ENCODE data around the gene SYNPO2. TPM values are rescaled to one million over a fixed set of nuclear protein-coding genes. Genes with fewer than 3 reads are reported as not detected.

The SYNPO2 gene
- total and polyA plus RNA-seq, 2 of the 8 experiments (the other 6 are each of a cell fraction or from before 2014, with no cell fraction given), result 0.50 to 4.2 TPM

DNA sequence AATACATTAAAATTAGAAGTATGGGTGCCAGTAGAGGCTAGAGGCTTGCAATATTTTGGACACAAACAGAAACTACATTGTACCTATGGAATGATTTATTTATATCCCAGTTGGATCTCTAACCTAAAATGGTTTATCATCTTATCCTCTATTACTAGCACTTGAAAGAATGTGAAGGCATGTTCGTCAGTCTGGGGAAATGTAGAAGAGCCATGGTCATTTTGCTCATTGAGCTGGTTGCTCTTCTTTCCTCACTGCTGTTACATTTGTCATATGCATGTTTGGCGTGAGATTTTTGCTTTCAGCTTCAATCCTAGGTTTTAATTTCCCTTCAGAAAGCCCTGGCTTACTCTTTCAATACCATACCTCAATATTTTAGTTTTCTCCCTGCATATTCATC, 164.6 kb downstream of the SYNPO2 start:
- Histone ChIP-seq H4K8ac (ENCODE audit: extremely low read depth, insufficient read depth, low read length) (no peak overlapping the region), H3K27ac (ENCODE audit: low read depth, low read length) (no peak overlapping the region), H2BK12ac (ENCODE audit: low read depth, low read length) (no peak overlapping the region), H3K4me1 (replicated peaks in 1 of 4; ENCODE audit: control insufficient read depth in 3 of 4, insufficient read depth in 4 of 4, low read length in 3 of 4) (no peaks in the 10 kb centered on the region), H3K36me3 (ENCODE audit: control insufficient read depth in 2 of 4, insufficient read depth in 4 of 4, low read length in 3 of 4) (no peaks in the 10 kb centered on the region), H4K20me1 (replicated peaks in 1 of 2; ENCODE audit: control insufficient read depth in 1 of 2, insufficient read depth in 2 of 2, low read length in 2 of 2) (no peaks in the 10 kb centered on the region), H2AFZ (ENCODE audit: low read length) (no peak overlapping the region), H3K4ac (replicated peaks; ENCODE audit: insufficient read length, low read depth, low read length) (no peak overlapping the region), H3K14ac (ENCODE audit: insufficient read length) (no peak overlapping the region), H2BK20ac (ENCODE audit: low read length) (no peak overlapping the region), H3K18ac (ENCODE audit: extremely low read depth, low read length) (no peak overlapping the region), H3K56ac (replicated peaks; ENCODE audit: insufficient read length, low read depth, low read length) (no peak overlapping the region), H2BK5ac (ENCODE audit: low read depth, low read length) (no peak overlapping the region), H2AK5ac (ENCODE audit: low read depth, low read length) (no peak overlapping the region), H3K79me1 (ENCODE audit: low read depth, low read length) (no peaks in the 10 kb centered on the region), H3K79me2 (ENCODE audit: control insufficient read depth in 1 of 2, insufficient read depth in 2 of 2, low read length in 2 of 2) (no peaks in the 10 kb centered on the region), H4K91ac (replicated peaks; ENCODE audit: insufficient read length, low read length) (no peak overlapping the region), H2BK15ac (ENCODE audit: low read length) (no peak overlapping the region), H2BK120ac (replicated peaks; ENCODE audit: low read depth, low read length) (no peak overlapping the region), H3K4me3 (ENCODE audit: extremely low read depth in 1 of 4, insufficient read depth in 2 of 4, low read depth in 3 of 4, low read length in 4 of 4) (no peak overlapping the region), H3K23me2 (ENCODE audit: low read depth, low read length) (no peaks in the 10 kb centered on the region), H3K27me3 (replicated peaks in 1 of 4; ENCODE audit: control insufficient read depth in 3 of 4, extremely low read depth in 1 of 4, insufficient read depth in 3 of 4, low read length in 3 of 4) (no peaks in the 10 kb centered on the region), H3K9ac (replicated peaks in 1 of 4; ENCODE audit: extremely low read depth in 1 of 4, low read depth in 3 of 4, low read length in 3 of 4) (no peak overlapping the region), H3K4me2 (ENCODE audit: insufficient read depth in 1 of 2, low read depth in 2 of 2, low read length in 2 of 2) (no peak overlapping the region), H4K5ac (ENCODE audit: insufficient read length, low read depth, low read length) (no peak overlapping the region), H3K23ac (ENCODE audit: insufficient read length) (no peak overlapping the region), H3K9me3 (ENCODE audit: insufficient read depth in 2 of 2, low read depth in 1 of 2, low read length in 1 of 2) (no peaks in the 10 kb centered on the region)
- ChIA-PET CTCF (ENCODE audit: partially characterized antibody) (interaction anchor here (0.7 to 3.5 kb wide), 2 partner anchors 11 to 72 kb away, joined by 3 to 27 read pairs; no protein-coding TSS in a partner anchor), POLR2A (ENCODE audit: partially characterized antibody) (no interaction called here)
- 95% methylated on average over 2 of the region's 2 CpGs; no CpG with 5 or more reads in 1 of the 2 experiments for WGBS, 2 experiments (ENCODE audit: extremely low coverage in 1 of 2, insufficient coverage in 1 of 2, insufficient read length in 1 of 2, insufficient replicate concordance in 2 of 2, low coverage in 1 of 2, low lambda C conversion rate in 2 of 2, missing lambda C conversion rate in 1 of 2)
- DNase-seq (ENCODE audit: low read depth in 1 of 2, low spot score in 2 of 2) (no peak), FAIRE-seq (no peak)
- no peak for TF ChIP-seq EZH2 (IDR thresholded peaks at IDR 0.05; ENCODE audit: low read depth, low read length, severe bottlenecking)
- TF ChIP-seq CREB1 (IDR thresholded peaks at IDR 0.05), result no peak
- no peak for TF ChIP-seq POU5F1 (IDR thresholded peaks at IDR 0.05; ENCODE audit: low read depth, low read length)
- TF ChIP-seq SIX5 (IDR thresholded peaks at IDR 0.05; ENCODE audit: low read depth, low read length), result no peak
- TF ChIP-seq SRF (IDR thresholded peaks at IDR 0.05; ENCODE audit: low read depth, low read length), result no peak
- no peak for TF ChIP-seq BACH1 (IDR thresholded peaks at IDR 0.05; ENCODE audit: low read length)
- no peak for TF ChIP-seq ASH2L (IDR thresholded peaks at IDR 0.05; ENCODE audit: low read length)
- TF ChIP-seq POLR2AphosphoS5 (IDR thresholded peaks at IDR 0.05; ENCODE audit: low read depth, low read length), result no peak
- no peak for TF ChIP-seq YY1 (IDR thresholded peaks at IDR 0.05; ENCODE audit: low read depth, low read length)
- TF ChIP-seq TEAD4 (IDR thresholded peaks at IDR 0.05; ENCODE audit: low read depth, low read length), result no peak
- no peak for TF ChIP-seq SP4 (IDR thresholded peaks at IDR 0.05; ENCODE audit: low read length)
- TF ChIP-seq RAD21 (IDR thresholded peaks at IDR 0.05 in 1 of 2, conservative IDR thresholded peaks at IDR 0.05 in 1 of 2; ENCODE audit: low read depth in 2 of 2, low read length in 2 of 2), result no peak
- no peak for TF ChIP-seq POLR2A (IDR thresholded peaks at IDR 0.05; ENCODE audit: control extremely low read depth in 1 of 2, low read depth in 2 of 2, low read length in 2 of 2)
- TF ChIP-seq CHD1 (IDR thresholded peaks at IDR 0.05; ENCODE audit: low read depth, low read length), result no peak
- TF ChIP-seq CEBPB (IDR thresholded peaks at IDR 0.05; ENCODE audit: low read depth, low read length), result no peak

Measured in H1 (cell line).